Osteocyte (in vitro differentiated cells): ENCODE results near the gene DNAJC5. TPM values are rescaled to one million over a fixed set of nuclear protein-coding genes. Genes with fewer than 3 reads are reported as not detected.

Experiments used
- DNase-seq: peaks from one replicate; pipeline ENCODE4 v3.0.0; 2021; ENCODE audit warnings: mixed read lengths; ENCODE audit not compliant: unreplicated experiment; ENCODE audit errors: extremely low spot score
- H3K27ac Mint-ChIP-seq: one replicate; pipeline ENCODE4 v1.8.0; 2021; ENCODE audit warnings: mild to moderate bottlenecking, mixed read lengths; ENCODE audit not compliant: unreplicated experiment
- H3K27me3 Mint-ChIP-seq: one replicate; pipeline ENCODE4 v1.8.0; 2021; ENCODE audit warnings: mixed read lengths; ENCODE audit not compliant: unreplicated experiment
- H3K36me3 Mint-ChIP-seq: one replicate; pipeline ENCODE4 v1.8.0; 2021; ENCODE audit warnings: mixed read lengths; ENCODE audit not compliant: unreplicated experiment
- H3K4me1 Mint-ChIP-seq: one replicate; pipeline ENCODE4 v1.8.0; 2021; ENCODE audit warnings: mixed read lengths; ENCODE audit not compliant: unreplicated experiment
- H3K4me3 Mint-ChIP-seq: one replicate; pipeline ENCODE4 v1.8.0; 2021; ENCODE audit warnings: mild to moderate bottlenecking, moderate library complexity, mixed read lengths; ENCODE audit not compliant: unreplicated experiment
- H3K9me3 Mint-ChIP-seq: one replicate; pipeline ENCODE4 v1.8.0; 2021; ENCODE audit warnings: mixed read lengths; ENCODE audit not compliant: unreplicated experiment
- CTCF ChIP-seq: fragments of 200-600 bp; sonication (generic); IDR thresholded peaks from 2 replicates; pipeline ENCODE4 v1.5.0; 2021; ENCODE audit warnings: antibody characterized with exemption, mild to moderate bottlenecking, moderate library complexity
- total RNA-seq: library from RNA; stranded (reverse); gene quantifications from 2 replicates; pipeline ENCODE4 v1.2.1, GENCODE V29; 2021

The DNAJC5 gene
- total RNA-seq, 1 donor from 2014 or later, result 41.2 TPM

DNA sequence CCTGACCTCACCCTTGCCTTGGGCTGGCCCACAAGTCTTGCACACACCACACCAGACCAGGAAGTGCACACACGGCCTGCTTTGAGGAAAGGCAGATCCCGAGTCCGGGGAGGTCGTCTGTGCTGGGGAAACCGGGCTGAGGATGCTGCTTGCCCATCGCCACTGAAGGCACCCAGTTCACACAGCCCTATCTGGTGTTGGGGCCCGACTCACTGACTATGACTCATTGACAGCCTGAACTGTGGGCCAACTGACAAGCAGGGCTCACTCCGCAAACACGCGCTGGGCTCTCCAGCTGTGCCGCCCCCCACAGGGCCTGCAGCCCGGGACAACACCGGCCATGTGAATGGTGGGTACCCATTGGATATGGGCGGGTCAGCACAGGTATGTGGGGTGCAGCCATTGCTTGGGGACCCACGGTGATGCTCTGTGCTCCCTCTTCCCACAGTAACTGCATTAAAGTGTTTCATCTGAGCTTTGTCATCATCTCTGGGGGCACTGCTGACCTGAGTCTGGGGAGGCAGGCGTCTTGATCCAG lies 82.9 kb downstream of the DNAJC5 start:
- Mint-ChIP-seq H3K36me3 (peaks cover 6% of the 10 kb centered on the region), H3K4me3 (peak overlapping the region; percentile 32), H3K9me3 (no peaks in the 10 kb centered on the region), H3K27me3 (no peaks in the 10 kb centered on the region), H3K4me1 (peaks cover 59% of the 10 kb centered on the region), H3K27ac (peak overlapping the region; percentile 39)
- TF ChIP-seq CTCF, result no peak
- no peak for DNase-seq

DNA sequence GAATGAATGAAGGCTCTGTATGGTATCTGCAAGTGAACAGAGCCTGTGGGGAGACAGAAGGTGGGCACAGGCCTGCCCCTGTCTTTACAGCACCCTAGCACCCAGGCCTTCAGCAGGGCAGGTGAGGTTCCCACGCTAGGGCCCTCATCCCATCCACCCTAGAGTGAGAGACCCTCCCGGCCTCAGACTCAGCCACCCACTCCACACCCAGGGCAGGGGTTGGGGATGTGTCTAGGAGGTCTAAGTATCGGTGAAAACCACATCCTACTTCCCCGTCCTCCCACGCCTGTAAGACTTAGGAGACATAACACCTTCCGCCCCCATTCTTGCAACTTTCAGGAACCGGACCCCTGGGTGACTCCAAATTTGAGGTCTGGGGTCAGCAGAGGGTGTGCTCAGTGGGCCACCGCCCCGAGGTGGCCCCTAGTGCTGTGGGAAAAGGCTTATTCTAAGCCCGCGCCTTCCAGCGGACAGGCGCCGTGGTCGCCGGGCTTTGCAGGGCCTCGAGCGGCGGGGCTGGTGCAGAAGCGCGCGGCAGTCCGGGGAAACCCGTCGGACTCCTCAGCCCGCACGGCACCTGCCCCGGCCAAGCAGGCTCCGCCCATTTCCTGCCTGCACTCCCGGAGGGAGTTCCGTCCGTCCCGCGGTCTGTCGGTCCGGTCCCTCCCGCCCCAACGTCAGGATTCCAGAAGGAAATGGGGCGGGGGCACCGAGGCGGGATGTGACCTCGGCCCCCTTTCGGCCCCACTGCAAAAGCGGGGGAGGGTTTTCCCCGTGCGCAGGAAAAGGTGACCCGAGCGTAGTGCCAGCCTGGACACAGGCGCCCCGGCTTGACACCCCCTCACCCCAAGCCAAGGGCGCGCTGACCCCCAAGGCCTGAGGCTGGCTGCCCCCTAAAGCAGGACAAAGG lies 83.6 kb downstream of the DNAJC5 start:
- no peaks in the 10 kb centered on the region for H3K9me3 Mint-ChIP-seq
- H3K4me1 Mint-ChIP-seq, result peaks cover 59% of the 10 kb centered on the region
- peak overlapping the region; percentile 44 for H3K27ac Mint-ChIP-seq
- H3K27me3 Mint-ChIP-seq, result no peaks in the 10 kb centered on the region
- peak overlapping the region; percentile 69 for H3K4me3 Mint-ChIP-seq
- TF ChIP-seq CTCF, result no peak
- DNase-seq, result no peak
- peaks cover 11% of the 10 kb centered on the region for H3K36me3 Mint-ChIP-seq

GRCh38 chr20:63979229-63979556 lies 84.3 kb downstream of the DNAJC5 start:
- H3K9me3 Mint-ChIP-seq, result no peaks in the 10 kb centered on the region
- TF ChIP-seq CTCF, result no peak
- no peaks in the 10 kb centered on the region for H3K27me3 Mint-ChIP-seq
- peaks cover 11% of the 10 kb centered on the region for H3K36me3 Mint-ChIP-seq
- no peak for DNase-seq
- peaks cover 53% of the 10 kb centered on the region for H3K4me1 Mint-ChIP-seq
- peak overlapping the region; percentile 69 for H3K4me3 Mint-ChIP-seq
- no peak overlapping the region for H3K27ac Mint-ChIP-seq

DNA sequence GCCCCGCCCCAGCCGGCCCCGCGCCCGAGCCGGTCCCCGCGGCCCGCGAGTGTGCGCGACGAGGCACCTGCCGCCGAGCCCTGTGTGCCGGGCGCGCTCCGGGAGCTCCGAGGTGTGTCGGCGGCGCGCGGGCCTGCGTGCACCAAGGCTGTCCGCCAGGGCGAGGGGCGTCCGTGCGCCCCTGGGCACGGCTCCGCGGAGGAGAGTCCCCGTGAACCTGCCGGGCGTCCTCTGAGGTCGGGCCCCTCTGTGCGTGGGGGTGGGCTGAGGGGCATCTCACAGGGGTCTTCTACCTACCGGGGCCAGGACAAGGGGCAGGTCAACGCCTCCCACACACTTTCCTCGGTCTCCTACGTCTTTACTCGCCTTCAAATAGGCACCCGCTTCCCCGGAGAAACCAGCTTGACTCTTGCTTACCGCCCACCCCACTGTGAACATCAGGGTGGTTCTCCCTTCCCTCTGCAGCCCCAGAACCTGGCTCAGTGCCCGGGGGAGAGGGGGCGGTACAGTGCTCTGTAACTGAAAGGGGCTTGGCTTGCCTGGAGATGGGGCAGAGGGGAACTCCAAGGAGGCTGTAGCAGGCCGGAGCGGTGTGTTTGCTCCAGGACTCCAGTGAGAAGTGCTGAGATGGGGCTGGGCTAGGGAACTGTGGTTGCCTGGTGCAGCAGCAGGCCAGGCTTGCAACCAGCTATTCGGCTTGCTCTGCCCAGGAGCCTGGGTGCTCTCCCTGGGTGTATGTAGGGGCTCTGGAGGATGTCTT lies 84.8 kb downstream of the DNAJC5 start, which contains the start of gene SAMD10:
SAMD10 (minus strand) TSS at position 86 of the 760 bp plus-strand sequence. CDS start 175 bp downstream, outside the sequence.
- H3K4me3 Mint-ChIP-seq, result peak within 1 kb of the TSS; percentile 86
- no peaks in the 10 kb centered on the region for H3K9me3 Mint-ChIP-seq
- DNase-seq, result no peak
- H3K27me3 Mint-ChIP-seq, result no peaks in the 10 kb centered on the region
- H3K4me1 Mint-ChIP-seq, result peaks cover 50% of the 10 kb centered on the region
- H3K36me3 Mint-ChIP-seq, result peaks cover 15% of the 10 kb centered on the region
- TF ChIP-seq CTCF, result no peak
- H3K27ac Mint-ChIP-seq, result peak within 1 kb of the TSS; percentile 88
